ENCODE data around the gene MEX3C.
A peak's percentile ranks its signal among the peaks of the same experiment; 100 is the strongest.

MEX3C gene

DNA sequence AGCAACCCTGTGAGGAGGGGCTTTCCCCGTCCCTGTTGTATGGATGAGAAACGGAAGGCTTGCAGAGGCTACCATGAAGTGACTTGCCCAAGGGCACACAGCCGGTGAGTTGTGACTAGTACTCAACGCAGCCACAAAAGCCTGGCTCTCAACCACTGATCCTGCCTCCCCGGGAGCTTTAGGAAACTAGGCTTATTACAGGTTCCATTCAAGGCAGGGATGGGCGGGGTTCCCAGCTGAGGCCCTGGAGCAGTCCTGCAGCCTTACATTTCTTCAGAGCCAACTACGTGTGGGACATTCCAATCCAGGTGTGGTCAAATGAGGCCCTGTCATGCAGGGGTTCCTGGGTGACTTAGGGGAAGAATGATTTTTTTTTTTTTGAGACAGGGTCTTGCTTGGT is 59.6 kb downstream of the MEX3C start:
- DNase-seq (ENCODE audit: low spot score) = no peak
- TF ChIP-seq, protein P1, sequence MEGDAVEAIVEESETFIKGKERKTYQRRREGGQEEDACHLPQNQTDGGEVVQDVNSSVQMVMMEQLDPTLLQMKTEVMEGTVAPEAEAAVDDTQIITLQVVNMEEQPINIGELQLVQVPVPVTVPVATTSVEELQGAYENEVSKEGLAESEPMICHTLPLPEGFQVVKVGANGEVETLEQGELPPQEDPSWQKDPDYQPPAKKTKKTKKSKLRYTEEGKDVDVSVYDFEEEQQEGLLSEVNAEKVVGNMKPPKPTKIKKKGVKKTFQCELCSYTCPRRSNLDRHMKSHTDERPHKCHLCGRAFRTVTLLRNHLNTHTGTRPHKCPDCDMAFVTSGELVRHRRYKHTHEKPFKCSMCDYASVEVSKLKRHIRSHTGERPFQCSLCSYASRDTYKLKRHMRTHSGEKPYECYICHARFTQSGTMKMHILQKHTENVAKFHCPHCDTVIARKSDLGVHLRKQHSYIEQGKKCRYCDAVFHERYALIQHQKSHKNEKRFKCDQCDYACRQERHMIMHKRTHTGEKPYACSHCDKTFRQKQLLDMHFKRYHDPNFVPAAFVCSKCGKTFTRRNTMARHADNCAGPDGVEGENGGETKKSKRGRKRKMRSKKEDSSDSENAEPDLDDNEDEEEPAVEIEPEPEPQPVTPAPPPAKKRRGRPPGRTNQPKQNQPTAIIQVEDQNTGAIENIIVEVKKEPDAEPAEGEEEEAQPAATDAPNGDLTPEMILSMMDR (IDR thresholded peaks at IDR 0.05; ENCODE audit: extremely low read depth, missing control alignments) = no peak

DNA sequence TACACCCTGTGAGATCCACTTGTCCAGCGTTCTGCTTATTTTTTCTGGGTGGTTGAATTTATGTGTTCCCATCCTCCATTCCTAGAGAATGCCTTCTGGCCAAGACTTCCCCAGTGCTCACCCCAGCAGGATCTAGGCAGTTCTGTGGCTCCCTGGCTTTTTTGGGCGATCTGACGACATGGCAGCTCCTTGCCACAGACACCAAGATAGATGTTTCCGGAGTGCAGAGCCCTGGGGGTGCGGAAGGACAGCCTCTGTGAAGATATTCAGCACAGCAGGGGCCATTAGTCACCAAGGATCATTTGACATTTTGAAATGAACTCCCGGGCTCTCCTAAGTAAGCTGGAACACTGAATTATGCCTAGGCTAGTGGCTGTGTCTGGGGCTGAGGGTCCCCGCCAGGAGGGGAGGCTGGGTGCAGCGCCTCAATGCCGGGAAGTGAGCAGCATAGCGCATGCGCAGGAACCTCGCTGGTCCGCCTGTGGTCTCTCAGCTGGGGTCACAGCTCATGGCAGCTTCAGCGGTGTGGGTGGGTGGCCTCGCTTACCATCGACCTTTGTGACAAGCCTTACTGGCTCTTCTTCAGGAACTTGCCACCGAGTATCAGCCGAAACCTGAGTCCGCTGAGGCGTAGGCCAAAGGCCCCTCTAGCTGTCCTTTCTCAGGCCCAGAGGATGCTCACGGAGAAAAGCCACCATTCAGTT is 60.3 kb downstream of the MEX3C start:
- no peak for DNase-seq (ENCODE audit: low spot score)
- TF ChIP-seq, protein P1 (IDR thresholded peaks at IDR 0.05; ENCODE audit: extremely low read depth, missing control alignments) = no peak

DNA sequence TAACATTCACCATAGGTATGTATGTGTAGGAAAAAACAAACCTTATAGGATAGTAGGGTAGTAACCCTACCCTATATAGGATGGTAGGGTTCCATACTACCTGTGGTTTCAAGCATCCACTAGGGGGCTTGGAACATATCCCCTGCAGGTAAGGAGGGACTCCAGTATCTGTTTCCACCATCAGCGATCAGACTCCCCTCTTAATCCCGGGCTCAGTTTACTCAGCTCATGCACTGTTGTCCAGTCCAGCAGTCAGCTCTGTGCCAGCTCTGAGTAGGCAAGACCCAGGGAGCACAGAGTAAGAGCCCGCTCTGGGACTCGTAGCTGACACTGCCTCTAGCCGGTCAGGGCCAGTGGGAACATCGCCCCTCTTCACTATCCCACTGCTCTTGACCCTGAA is 61.7 kb downstream of the MEX3C start:
- DNase-seq (ENCODE audit: low spot score) = no peak
- TF ChIP-seq, protein P1 (IDR thresholded peaks at IDR 0.05; ENCODE audit: extremely low read depth, missing control alignments) = peak; percentile 22

DNA sequence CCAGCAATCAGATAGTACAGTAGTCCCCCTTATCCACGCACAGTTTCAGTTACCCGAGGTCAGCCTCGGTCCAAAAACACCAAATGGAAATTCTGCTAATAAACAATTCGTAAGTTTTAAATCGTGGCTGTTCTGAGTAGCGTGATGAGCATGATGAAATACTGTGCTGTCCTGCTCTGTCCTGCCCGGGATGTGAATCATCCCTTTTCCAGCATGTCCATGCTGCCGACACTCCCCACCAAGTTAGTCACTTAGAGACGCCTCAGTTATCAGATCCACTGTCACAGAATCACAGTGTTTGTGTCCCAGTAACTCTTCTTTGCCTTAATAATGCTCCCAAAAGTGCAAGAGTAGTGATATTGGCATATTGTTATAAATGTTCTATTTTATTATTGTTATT is 62.1 kb downstream of the MEX3C start:
- no peak for DNase-seq (ENCODE audit: low spot score)
- TF ChIP-seq, protein P1 (IDR thresholded peaks at IDR 0.05; ENCODE audit: extremely low read depth, missing control alignments) = no peak

DNA sequence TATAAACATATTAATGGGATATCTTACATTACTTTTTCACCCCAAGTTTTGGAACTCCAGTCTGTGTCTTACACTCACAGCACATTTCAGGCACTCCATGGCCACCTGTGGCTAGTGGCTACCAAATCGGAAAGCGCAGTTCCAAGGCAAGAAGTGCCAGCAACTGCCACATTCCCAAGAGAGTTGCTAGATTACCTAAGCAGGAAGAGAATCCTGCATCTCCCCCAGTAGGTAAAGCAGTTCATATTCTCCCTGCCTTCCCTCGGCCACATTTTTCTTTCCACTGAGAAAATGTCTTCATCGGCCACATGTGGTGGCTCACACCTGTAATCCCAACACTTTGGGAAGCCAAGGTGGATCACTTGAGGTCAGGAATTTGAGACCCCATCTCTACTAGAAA is 62.8 kb downstream of the MEX3C start:
- DNase-seq (ENCODE audit: low spot score) = no peak
- TF ChIP-seq, protein P1 (IDR thresholded peaks at IDR 0.05; ENCODE audit: extremely low read depth, missing control alignments) = no peak

DNA sequence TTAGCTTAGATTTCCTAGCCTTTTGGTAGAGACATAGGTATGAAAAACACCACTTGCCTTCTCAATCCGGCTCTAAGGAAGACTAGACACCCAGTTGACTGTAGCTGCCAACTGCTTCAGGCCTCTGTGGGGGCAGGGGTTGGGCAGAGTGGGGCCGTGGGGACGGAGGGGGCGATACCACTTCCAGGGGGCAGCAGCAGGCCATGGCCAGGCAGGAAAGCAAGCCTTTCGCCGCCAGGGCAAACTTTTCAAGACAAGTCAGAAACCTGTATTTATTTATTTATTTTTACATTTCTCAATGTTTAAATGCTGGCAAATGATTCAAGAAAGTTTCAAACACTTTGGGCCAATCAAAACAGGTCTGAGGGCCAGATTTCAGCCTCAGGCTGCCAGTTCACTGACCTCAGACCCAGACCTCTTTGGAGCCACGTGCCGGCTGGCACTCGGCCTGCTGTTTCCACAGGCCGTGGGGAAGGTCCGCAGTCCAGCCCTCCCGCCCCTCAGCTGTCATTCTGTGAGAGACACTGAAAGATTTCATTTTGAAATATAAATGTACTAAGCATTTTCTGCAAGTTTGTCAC is 63.8 kb downstream of the MEX3C start:
- TF ChIP-seq, protein P1 (IDR thresholded peaks at IDR 0.05; ENCODE audit: extremely low read depth, missing control alignments) = no peak
- DNase-seq (ENCODE audit: low spot score) = no peak

DNA sequence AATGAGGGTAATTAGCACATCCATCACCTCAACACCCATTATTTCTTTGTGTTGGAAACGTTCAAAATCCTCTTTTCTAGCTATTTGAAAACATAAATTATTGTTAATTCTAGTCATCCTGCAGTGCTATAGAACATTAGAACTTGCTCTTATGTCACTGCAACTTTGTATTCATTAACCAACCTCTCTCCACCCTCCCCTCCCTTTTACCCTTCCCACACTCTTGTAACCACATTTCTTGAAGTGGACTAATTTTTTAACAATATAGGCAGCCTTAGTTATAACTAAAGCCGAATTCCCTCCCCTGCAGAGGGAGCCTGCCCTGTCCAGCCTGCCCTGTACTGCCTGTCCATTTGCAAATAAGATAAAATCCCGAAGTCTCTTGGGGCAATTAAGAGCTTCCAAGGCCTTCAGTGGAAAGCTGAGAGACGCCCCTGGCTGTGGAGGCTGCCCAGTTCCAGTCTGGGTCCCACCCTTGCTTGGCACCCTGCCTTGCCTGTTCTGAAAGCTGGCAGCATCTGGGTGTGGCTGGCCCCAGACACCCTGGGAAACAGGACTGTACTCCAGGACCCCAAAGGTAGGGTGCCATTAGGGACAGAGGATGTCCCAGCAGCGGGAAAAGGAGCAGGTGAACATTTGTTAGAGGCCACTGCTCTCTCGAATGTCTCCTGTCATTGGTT is 65.1 kb downstream of the MEX3C start:
- no peak for DNase-seq (ENCODE audit: low spot score)
- TF ChIP-seq, protein P1 (IDR thresholded peaks at IDR 0.05; ENCODE audit: extremely low read depth, missing control alignments) = no peak

All from GM20000 (cell line).